H9 (cell line): ENCODE measurements around the gene TBC1D5. TPM values are rescaled to one million over a fixed set of nuclear protein-coding genes. Genes with fewer than 3 reads are reported as not detected.

Source experiments
- DNase-seq: peaks from one replicate; pipeline ENCODE4 v3.0.0-alpha.2; 2017
- H2AFZ ChIP-seq: one replicate; pipeline ENCODE4 v1.6.1; 2013; ENCODE audit warnings: mild to moderate bottlenecking, low read length, control low read depth, moderate library complexity
- H2AK5ac ChIP-seq: 2 replicates; pipeline ENCODE4 v1.6.1; 2013; ENCODE audit warnings: low read length, control low read depth, mixed read lengths; ENCODE audit not compliant: insufficient read length
- H2BK120ac ChIP-seq: one replicate; pipeline ENCODE4 v1.6.1; 2013; ENCODE audit warnings: low read depth, mild to moderate bottlenecking, low read length, control low read depth, inconsistent platforms; ENCODE audit not compliant: poor library complexity, severe bottlenecking
- H2BK12ac ChIP-seq: 2 replicates; pipeline ENCODE4 v1.6.1; 2013; ENCODE audit warnings: low read length, control low read depth, mixed read lengths, low read depth; ENCODE audit not compliant: insufficient read length
- H2BK15ac ChIP-seq: 2 replicates; pipeline ENCODE4 v1.6.1; 2013; ENCODE audit warnings: low read depth, low read length, control low read depth
- H2BK20ac ChIP-seq: one replicate; pipeline ENCODE4 v1.6.1; 2013; ENCODE audit warnings: low read depth, mild to moderate bottlenecking, low read length, control low read depth, inconsistent platforms; ENCODE audit not compliant: poor library complexity, severe bottlenecking
- H2BK5ac ChIP-seq: 2 replicates; pipeline ENCODE4 v1.6.1; 2013; ENCODE audit warnings: low read length, control low read depth, mixed read lengths; ENCODE audit not compliant: insufficient read length
- H3K14ac ChIP-seq: 2 replicates; pipeline ENCODE4 v1.6.1; 2013; ENCODE audit warnings: low read length, control low read depth; ENCODE audit not compliant: insufficient read depth
- H3K18ac ChIP-seq: 2 replicates; pipeline ENCODE4 v1.6.1; 2013; ENCODE audit warnings: low read depth, mild to moderate bottlenecking, mixed read lengths, low read length, control low read depth; ENCODE audit not compliant: insufficient read length
- H3K23ac ChIP-seq: 2 replicates; pipeline ENCODE4 v1.6.1; 2013; ENCODE audit warnings: low read length, control low read depth, mixed read lengths, low read depth; ENCODE audit not compliant: insufficient read length
- H3K23me2 ChIP-seq: 2 replicates; pipeline ENCODE4 v1.6.1; 2013; ENCODE audit warnings: low read depth, mild to moderate bottlenecking, mixed read lengths, low read length, control low read depth; ENCODE audit not compliant: insufficient read length, poor library complexity, severe bottlenecking
- H3K27ac ChIP-seq: 2 replicates; pipeline ENCODE4 v1.5.1; 2013; ENCODE audit warnings: low read length, control low read depth, mixed read lengths, low read depth; ENCODE audit not compliant: insufficient read length
- H3K27me3 ChIP-seq: 2 replicates; pipeline ENCODE4 v1.6.1; 2013; ENCODE audit warnings: low read length, control low read depth, inconsistent platforms; ENCODE audit not compliant: insufficient read depth
- H3K4ac ChIP-seq: 2 replicates; pipeline ENCODE4 v1.6.1; 2013; ENCODE audit warnings: low read depth, mild to moderate bottlenecking, control low read depth, inconsistent platforms, low read length, moderate library complexity
- H3K4me1 ChIP-seq: 2 replicates; pipeline ENCODE4 v1.6.1; 2013; ENCODE audit warnings: low read length, control low read depth, inconsistent platforms; ENCODE audit not compliant: insufficient read depth
- H3K4me2 ChIP-seq: 2 replicates; pipeline ENCODE4 v1.6.1; 2013; ENCODE audit warnings: low read length, control low read depth, mixed read lengths; ENCODE audit not compliant: insufficient read length, insufficient read depth
- H3K56ac ChIP-seq: 2 replicates; pipeline ENCODE4 v1.6.1; 2013; ENCODE audit warnings: low read depth, mild to moderate bottlenecking, mixed read lengths, low read length, control low read depth; ENCODE audit not compliant: insufficient read length
- H3K79me1 ChIP-seq: 2 replicates; pipeline ENCODE4 v1.6.1; 2013; ENCODE audit warnings: low read depth, mild to moderate bottlenecking, moderate library complexity, low read length, control low read depth, inconsistent platforms; ENCODE audit not compliant: insufficient read depth, poor library complexity, severe bottlenecking
- H3K79me2 ChIP-seq: 2 replicates; pipeline ENCODE4 v1.6.1; 2013; ENCODE audit warnings: low read length, control low read depth, inconsistent platforms; ENCODE audit not compliant: insufficient read depth
- H3K9ac ChIP-seq: 2 replicates; pipeline ENCODE4 v1.6.1; 2013; ENCODE audit warnings: low read length, control low read depth, mixed read lengths; ENCODE audit not compliant: insufficient read length; ENCODE audit errors: extremely low read depth
- H3K9me3 ChIP-seq: one replicate; pipeline ENCODE4 v1.6.1; 2013; ENCODE audit warnings: low read depth, low read length, inconsistent platforms; ENCODE audit not compliant: control insufficient read depth
- H3T11ph ChIP-seq: one replicate; pipeline ENCODE4 v1.6.1; 2013; ENCODE audit warnings: mild to moderate bottlenecking, low read length, control low read depth, inconsistent platforms
- H4K20me1 ChIP-seq: one replicate; pipeline ENCODE4 v1.6.1; 2013; ENCODE audit not compliant: control insufficient read depth, insufficient read length, insufficient read depth
- H4K5ac ChIP-seq: 2 replicates; pipeline ENCODE4 v1.6.1; 2013; ENCODE audit warnings: low read depth, mild to moderate bottlenecking, mixed read lengths, low read length, control low read depth; ENCODE audit not compliant: insufficient read length
- H4K8ac ChIP-seq: replicated peaks from 2 replicates; pipeline ENCODE4 v1.6.1; 2013; ENCODE audit warnings: low read length, control low read depth, mixed read lengths, low read depth; ENCODE audit not compliant: insufficient read length
- H4K91ac ChIP-seq: 2 replicates; pipeline ENCODE4 v1.6.1; 2013; ENCODE audit warnings: low read depth, mild to moderate bottlenecking, moderate library complexity, mixed read lengths, low read length, control low read depth; ENCODE audit not compliant: insufficient read length
- H3K27ac Mint-ChIP-seq, 3 experiments: 2 replicates in 2 of 3; 3 replicates in 1 of 3; pipeline ENCODE4 v1.8.0; 2020 to 2021; ENCODE audit warnings: mixed read lengths in 3 of 3, mild to moderate bottlenecking in 1 of 3, moderate library complexity in 1 of 3
- H3K27me3 Mint-ChIP-seq: 2 replicates; pipeline ENCODE4 v1.8.0; 2021; ENCODE audit warnings: low read depth, mild to moderate bottlenecking, moderate library complexity, mixed read lengths
- H3K36me3 Mint-ChIP-seq, 3 experiments: 2 replicates in 2 of 3; 3 replicates in 1 of 3; pipeline ENCODE4 v1.8.0; 2020 to 2021; ENCODE audit warnings: low read depth in 3 of 3, mixed read lengths in 3 of 3; ENCODE audit not compliant: insufficient read depth in 1 of 3
- H3K4me1 Mint-ChIP-seq, 2 experiments: 2 replicates each; pipeline ENCODE4 v1.8.0; 2020; ENCODE audit warnings: mixed read lengths in 2 of 2
- H3K4me3 Mint-ChIP-seq, 2 experiments: 2 replicates in 1 of 2; 3 replicates in 1 of 2; pipeline ENCODE4 v1.8.0; 2020 to 2021; ENCODE audit warnings: mild to moderate bottlenecking in 2 of 2, mixed read lengths in 2 of 2, moderate library complexity in 1 of 2
- H3K9me3 Mint-ChIP-seq, 2 experiments: 2 replicates in 1 of 2; 3 replicates in 1 of 2; pipeline ENCODE4 v1.8.0; 2020; ENCODE audit warnings: mild to moderate bottlenecking in 2 of 2, mixed read lengths in 2 of 2, moderate library complexity in 1 of 2
- CTCF ChIP-seq: fragments of 200-600 bp; sonication (generic); conservative IDR thresholded peaks from 3 replicates; pipeline ENCODE4 v1.8.0; 2021; ENCODE audit warnings: antibody characterized with exemption, mild to moderate bottlenecking
- WGBS: extraction: QIAGEN DNeasy Blood & Tissue Kit; methylation state at CpG from one replicate; pipeline ENCODE4 v1.1.7; 2013; ENCODE audit warnings: missing lambda C conversion rate, low lambda C conversion rate, mixed read lengths; ENCODE audit not compliant: insufficient read length; ENCODE audit errors: extremely low coverage; 5-methylcytosine and 5-hydroxymethylcytosine counted together
- total RNA-seq: library from RNA; stranded (reverse); gene quantifications from 2 replicates; pipeline ENCODE4 v1.2.1, GENCODE V29; 2021

The TBC1D5 gene
- total RNA-seq, 1 experiment from 2014 or later = 25.0 TPM

DNA sequence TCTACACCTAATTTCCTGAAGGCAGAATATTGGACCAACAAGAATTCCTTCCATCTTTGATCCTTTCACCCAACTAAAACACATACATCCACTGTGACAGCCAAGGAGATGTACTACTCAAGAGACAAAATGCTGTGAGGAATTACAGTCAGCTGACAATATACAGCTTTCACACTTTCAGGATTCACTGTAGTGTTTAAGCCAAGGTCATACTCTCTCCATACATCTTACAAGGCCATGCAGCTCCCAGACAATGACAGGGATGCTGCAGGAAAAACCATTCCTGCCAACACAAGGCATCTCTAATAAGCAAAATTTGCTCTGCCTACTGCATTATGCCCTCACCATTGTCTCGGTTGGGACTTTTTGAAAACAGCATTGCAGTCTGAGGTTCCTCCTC, 170.7 kb downstream of the TBC1D5 start:
- H4K20me1 ChIP-seq = no peaks in the 10 kb centered on the region
- no peaks in the 10 kb centered on the region for H3K36me3 Mint-ChIP-seq

More for the DNA sequence above, 170.7 kb downstream of the TBC1D5 start:
- Histone ChIP-seq H2AK5ac (no peak overlapping the region), H3K14ac (no peak overlapping the region), H3T11ph (no peak overlapping the region), H2BK12ac (no peak overlapping the region), H2BK20ac (no peak overlapping the region), H3K4me2 (no peak overlapping the region), H3K18ac (no peak overlapping the region), H3K79me1 (no peaks in the 10 kb centered on the region), H3K27me3 (no peaks in the 10 kb centered on the region), H2AFZ (no peak overlapping the region), H3K23ac (no peak overlapping the region), H4K5ac (no peak overlapping the region), H3K27ac (no peak overlapping the region), H3K9me3 (no peaks in the 10 kb centered on the region), H3K4ac (no peak overlapping the region), H4K91ac (no peak overlapping the region), H2BK5ac (no peak overlapping the region), H4K8ac (no peak overlapping the region), H3K79me2 (no peaks in the 10 kb centered on the region), H2BK120ac (no peak overlapping the region), H2BK15ac (no peak overlapping the region), H3K9ac (no peak overlapping the region), H3K4me1 (no peaks in the 10 kb centered on the region), H3K56ac (no peak overlapping the region), H3K23me2 (no peaks in the 10 kb centered on the region)
- H3K4me3 Mint-ChIP-seq = no peak overlapping the region
- DNase-seq = no peak
- H3K27me3 Mint-ChIP-seq = no peaks in the 10 kb centered on the region
- no peak for TF ChIP-seq CTCF
- no peaks in the 10 kb centered on the region for H3K4me1 Mint-ChIP-seq
- no peak overlapping the region for H3K27ac Mint-ChIP-seq
- no CpG with 5 or more reads among the region's 1 CpG for WGBS
- H3K9me3 Mint-ChIP-seq = no peaks in the 10 kb centered on the region
